KOPT-K1 (cell line): ENCODE data around the gene TAX1BP1.
"Not testable (repeated sequence)": the region's sequence is repeated elsewhere in the genome, so short reads cannot be mapped to it uniquely, and the experiment has no call there.

Experiments
- H3K27ac ChIP-seq: fragments of 200-600 bp; sonication (generic); 2 replicates; pipeline ENCODE4 v1.5.1; 2016; ENCODE audit warnings: antibody characterized with exemption, mild to moderate bottlenecking, low read depth, low read length; ENCODE audit not compliant: poor library complexity, severe bottlenecking
- H3K36me3 ChIP-seq: fragments of 200-600 bp; sonication (generic); 2 replicates; pipeline ENCODE4 v1.5.1; 2017; ENCODE audit warnings: antibody characterized with exemption, mild to moderate bottlenecking, low read length, moderate library complexity; ENCODE audit not compliant: insufficient read depth
- H3K9me3 ChIP-seq: fragments of 200-600 bp; sonication (generic); 2 replicates; pipeline ENCODE4 v1.5.1; 2017; ENCODE audit warnings: antibody characterized with exemption, low read length, mild to moderate bottlenecking; ENCODE audit not compliant: insufficient read depth, poor library complexity, severe bottlenecking

Gene TAX1BP1

DNA sequence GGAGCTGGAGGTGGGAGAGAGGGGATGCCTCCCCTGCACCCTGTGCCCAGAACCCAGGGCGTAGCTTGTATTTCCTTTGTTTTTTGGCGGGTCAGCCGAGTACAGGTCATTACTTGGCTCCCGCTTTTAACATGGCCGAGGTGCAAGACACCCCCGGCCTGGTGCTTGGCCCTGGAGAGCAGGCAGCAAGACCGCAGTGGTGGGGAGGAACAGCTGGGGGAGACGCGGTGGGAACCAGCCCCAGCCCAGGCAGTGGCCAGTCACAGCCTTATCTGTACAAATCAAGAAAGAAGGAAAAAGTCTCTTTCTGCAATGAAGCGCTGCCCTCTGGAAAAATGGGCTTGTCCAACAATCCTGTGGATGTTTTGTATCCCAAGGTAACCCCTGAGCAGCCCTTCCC, 99.1 kb downstream of the TAX1BP1 start:
- H3K27ac ChIP-seq: no peak overlapping the region
- no peaks in the 10 kb centered on the region for H3K9me3 ChIP-seq
- no peaks in the 10 kb centered on the region for H3K36me3 ChIP-seq

GRCh38 chr7:27840313-27840712, 100.4 kb downstream of the TAX1BP1 start:
- Histone ChIP-seq H3K27ac (no peak overlapping the region), H3K9me3 (no peaks in the 10 kb centered on the region), H3K36me3 (no peaks in the 10 kb centered on the region)

- no peak overlapping the region for H3K27ac ChIP-seq
- no peaks in the 10 kb centered on the region for H3K9me3 ChIP-seq
- H3K36me3 ChIP-seq: no peaks in the 10 kb centered on the region
Observed at GRCh38 chr7:27840760-27841364, 100.9 kb downstream of the TAX1BP1 start.

DNA sequence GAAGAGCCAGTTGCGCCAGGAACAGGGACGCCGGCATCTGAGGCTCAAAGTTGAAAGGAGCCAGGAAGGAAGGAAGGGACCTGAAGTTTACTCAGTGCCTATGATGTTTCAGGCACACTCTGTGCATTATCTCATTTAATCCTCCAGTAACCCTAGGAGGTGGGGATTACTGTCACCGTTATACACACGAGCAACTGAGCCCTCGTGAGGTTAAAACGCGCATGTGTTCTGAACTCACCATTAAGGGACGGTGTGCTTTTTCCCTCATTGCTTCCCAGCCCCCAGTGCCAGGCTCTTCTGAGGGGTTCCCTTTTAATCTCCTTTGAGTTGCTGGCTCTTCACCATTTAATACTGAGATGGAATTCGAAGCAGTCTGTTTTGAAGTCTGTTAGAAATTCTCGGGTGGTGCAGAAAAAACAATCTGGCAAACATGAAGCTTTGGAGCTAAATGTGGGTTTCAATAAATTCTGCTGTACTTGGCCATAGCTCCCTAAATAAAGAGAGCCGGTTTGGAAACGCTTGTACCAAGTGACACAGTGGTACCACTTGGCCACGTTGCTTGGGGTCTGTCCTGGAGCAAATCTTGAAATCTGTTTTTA, 102.2 kb downstream of the TAX1BP1 start:
- Histone ChIP-seq H3K36me3 (no peaks in the 10 kb centered on the region), H3K27ac (no peak overlapping the region), H3K9me3 (no peaks in the 10 kb centered on the region)

DNA sequence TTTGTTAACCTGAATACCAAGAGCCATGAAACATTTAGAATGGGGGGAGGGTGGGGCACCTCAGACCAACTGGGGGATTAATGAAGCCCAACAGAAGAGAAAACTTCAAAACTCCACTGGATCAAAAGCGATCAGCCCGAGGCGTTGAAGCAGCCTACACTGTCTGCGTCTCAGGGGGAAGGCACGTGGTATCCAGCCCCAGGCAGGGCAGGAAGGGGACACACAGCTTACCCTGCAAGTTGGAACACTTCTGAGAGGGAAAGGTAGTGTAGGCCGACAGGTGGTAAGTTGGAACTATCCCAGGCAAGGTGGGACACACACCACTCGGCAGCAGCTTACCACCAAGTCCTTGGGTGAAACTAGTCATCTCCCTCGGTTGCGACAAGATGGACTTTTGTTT, 102.9 kb downstream of the TAX1BP1 start:
- Histone ChIP-seq H3K36me3 (no peaks in the 10 kb centered on the region), H3K27ac (no peak overlapping the region), H3K9me3 (no peaks in the 10 kb centered on the region)

GRCh38 chr7:27843584-27844305, 103.8 kb downstream of the TAX1BP1 start:
- no peak overlapping the region for H3K27ac ChIP-seq
- no peaks in the 10 kb centered on the region for H3K36me3 ChIP-seq
- no peaks in the 10 kb centered on the region for H3K9me3 ChIP-seq

DNA sequence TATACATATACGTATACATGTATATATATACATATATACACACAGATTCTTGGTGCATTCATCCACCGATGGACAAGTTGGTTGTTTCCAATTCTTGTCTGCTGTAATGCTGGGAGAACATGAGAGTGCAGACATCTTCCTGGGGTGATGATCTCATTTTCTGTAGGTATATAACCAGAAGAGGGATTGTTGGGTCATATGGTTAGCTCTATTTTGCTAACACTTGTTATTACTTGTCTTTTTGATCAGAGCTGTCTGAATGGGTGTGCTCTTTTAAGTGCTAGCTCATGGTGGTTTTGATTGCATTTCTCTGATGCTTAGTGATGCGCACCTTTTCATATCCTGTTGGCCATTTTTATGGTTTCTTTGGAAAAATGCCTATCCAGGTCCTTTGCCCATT, 106.4 kb downstream of the TAX1BP1 start:
- Histone ChIP-seq H3K27ac (no peak overlapping the region), H3K36me3 (no peaks in the 10 kb centered on the region), H3K9me3 (no peaks in the 10 kb centered on the region)

DNA sequence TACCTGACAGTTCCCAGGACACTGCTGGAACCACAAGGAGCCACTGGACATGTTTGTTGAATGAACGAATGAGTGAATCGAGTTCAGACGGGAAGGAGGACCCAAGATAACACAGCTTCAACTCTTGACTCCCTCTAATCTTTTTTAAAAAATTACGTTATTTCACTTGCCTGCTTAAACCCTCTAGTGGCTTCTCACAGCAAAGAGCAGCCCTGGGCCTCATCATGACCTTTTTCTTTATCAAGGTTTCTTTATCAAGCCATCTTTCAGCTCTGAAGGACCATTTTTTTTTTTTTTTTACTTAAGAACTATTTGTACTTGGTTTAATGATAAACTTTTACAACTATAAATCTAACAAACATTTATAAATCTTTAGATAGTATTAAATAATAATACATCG, 110.6 kb downstream of the TAX1BP1 start:
- Histone ChIP-seq H3K36me3 (no peaks in the 10 kb centered on the region), H3K9me3 (peaks cover 10% of the 10 kb centered on the region), H3K27ac (no peak overlapping the region)

- H3K36me3 ChIP-seq, H3K27ac ChIP-seq: not testable (repeated sequence)
- H3K9me3 ChIP-seq: peaks cover 18% of the 10 kb centered on the region
Observed at GRCh38 chr7:27856703-27857485, 116.9 kb downstream of the TAX1BP1 start.

- Histone ChIP-seq H3K9me3 (peaks cover 8% of the 10 kb centered on the region), H3K27ac (no peak overlapping the region), H3K36me3 (no peaks in the 10 kb centered on the region)
Observed at GRCh38 chr7:27860800-27861199, 120.8 kb downstream of the TAX1BP1 start.

DNA sequence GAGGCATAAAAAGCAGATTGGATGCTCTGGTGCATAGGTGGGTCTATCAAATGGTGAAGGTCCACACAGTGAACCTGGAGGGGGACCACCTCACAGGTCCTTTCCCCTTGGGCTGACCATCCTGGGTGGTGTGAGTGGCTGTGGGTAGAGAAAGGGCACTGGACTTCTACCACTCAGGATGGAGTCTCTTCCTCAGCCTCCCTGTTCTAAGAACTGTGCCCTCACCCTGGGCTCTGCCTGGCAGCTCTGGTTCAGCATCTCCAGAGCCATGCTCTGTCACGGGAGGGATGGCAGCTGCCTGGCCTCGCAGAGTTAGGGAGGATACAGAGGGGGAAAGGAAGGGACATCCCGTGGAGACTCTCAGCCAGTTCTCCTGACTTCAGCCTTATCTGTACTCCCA, 121.8 kb downstream of the TAX1BP1 start:
- no peaks in the 10 kb centered on the region for H3K36me3 ChIP-seq
- H3K9me3 ChIP-seq: peaks cover 8% of the 10 kb centered on the region
- H3K27ac ChIP-seq: no peak overlapping the region

DNA sequence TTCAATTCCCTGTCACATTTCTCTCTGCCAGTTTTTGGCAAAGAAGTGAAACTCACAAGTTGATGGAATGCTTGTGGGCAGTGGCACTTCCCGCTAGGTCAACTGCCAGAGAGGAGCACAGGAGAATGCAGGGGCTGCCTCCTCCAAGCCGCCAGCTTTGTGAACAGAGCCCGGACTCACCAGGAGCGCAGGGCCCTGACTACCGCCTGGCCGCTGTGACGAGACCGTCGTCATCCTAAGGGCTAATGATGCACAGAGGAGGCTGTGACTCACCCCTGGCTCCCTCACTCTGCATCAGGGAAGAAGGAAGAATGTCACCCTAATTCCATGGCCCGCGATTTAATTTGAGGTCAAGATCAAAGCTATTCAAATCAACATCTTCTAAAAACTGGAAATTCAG, 123.9 kb downstream of the TAX1BP1 start:
- H3K36me3 ChIP-seq: no peaks in the 10 kb centered on the region
- H3K27ac ChIP-seq: no peak overlapping the region
- H3K9me3 ChIP-seq: no peaks in the 10 kb centered on the region

DNA sequence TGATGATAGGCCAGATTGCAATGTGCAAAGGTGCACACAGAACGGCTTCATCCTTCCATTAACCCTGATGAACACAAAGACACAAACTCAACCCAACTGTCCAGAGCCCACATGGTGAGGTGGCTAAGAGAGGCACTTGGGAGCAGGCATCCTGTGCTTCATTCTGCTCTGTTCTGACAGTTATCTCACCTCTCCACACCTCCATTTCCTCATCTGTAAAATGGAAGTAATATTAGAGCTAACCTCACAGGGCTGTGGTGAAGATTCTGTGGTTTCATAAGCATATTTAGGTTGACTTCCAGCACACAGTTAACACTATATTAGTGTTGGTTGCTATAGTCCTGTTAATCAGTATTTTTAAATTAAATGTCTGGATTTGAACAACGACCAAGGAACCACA, 126.3 kb downstream of the TAX1BP1 start:
- Histone ChIP-seq H3K9me3 (no peaks in the 10 kb centered on the region), H3K27ac (no peak overlapping the region), H3K36me3 (no peaks in the 10 kb centered on the region)

DNA sequence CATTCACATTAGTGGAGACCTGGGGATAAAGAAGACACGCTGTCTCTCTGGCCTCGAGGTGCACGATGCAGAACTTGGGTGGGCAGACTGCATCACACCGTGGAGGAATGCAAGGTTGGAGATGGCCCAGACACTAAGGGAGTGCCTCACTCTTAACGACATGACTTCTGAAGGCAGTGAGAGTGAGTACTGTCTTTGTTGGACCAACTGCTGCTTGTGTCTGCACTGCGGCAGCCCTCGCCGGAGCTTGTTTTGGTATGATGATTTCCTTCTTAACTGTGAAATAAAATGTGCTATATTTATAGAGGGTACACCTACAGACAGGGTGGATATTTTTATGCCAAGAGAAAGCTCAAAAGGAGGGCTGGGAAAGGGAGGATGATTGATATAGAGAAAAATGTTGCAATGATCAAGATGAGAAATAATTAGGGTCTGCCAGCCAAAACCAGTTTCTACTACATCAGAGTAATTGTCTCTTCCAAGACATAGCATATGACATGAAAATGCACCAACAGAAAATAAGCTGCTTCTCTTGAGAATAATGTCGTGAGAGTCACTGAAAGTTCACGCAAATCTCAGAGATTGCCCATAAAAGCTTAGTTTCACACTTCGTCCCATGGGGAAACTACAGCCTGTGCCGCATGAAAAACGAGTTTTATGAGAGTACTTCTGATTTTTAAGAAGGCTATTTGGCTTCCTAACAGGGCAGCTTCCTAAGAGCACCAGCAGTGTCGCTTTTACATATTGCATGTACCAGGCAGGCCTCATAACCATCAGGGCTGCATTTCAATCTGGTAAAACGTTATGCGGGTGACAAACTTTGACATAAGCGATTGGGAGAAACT, 127.1 kb downstream of the TAX1BP1 start:
- Histone ChIP-seq H3K9me3 (no peaks in the 10 kb centered on the region), H3K27ac (no peak overlapping the region), H3K36me3 (no peaks in the 10 kb centered on the region)
